Measurements from ENCODE around the gene LRP1B.

DNA sequence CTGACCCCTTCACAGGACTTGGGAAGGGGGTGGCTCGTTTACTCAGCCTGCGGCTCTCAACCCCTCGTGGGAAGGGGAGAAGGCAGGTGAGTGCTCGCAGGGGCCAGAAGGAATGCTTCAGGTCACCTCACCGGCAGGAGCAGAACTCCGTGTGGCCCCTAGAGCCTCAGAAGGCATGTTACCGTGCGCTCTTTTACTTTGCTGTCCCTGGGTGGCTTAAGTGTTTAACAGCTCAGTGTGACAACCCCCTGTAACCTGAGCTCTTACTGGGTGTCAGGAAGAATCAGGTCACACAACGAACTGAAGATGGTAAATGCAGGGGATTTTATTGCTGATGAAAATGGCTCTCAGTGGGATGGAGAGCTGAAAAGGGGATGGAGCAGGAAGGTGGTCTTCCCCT, 1235.4 kb downstream of the LRP1B start:
- TF ChIP-seq CTCF (IDR thresholded peaks at IDR 0.05): no peak
- no peak for TF ChIP-seq POLR2A (IDR thresholded peaks at IDR 0.05)

All from right lobe of liver (tissue), 4 donors.